ENCODE measurements around the gene VTA1. TPM values are rescaled to one million over a fixed set of nuclear protein-coding genes. Genes with fewer than 3 reads are reported as not detected.

VTA1 gene
- total RNA-seq, 1 experiment from 2014 or later = 67.8 TPM

DNA sequence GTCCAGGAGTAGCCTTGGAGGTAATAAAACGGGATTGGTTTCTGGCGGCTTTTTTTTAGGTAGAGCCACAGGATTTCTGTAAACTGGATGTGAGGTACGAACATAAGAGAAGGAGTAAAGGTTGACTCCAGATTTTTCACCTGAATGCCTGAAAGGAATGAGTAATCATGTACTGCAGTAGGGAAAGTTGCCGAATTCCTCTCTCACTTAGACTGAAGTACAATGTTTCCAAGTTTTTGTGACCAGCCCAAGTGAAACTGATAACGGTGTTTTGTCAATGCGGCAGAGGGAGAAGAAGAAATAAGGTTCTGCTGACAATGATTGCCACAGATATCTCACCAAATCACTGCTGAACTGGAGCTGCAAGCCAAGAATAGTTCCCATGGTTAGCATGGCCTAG is 75.0 kb downstream of the VTA1 start:
- no peak for DNase-seq (ENCODE audit: low read depth, low spot score)
- Histone ChIP-seq H3K9me3 (ENCODE audit: control insufficient read depth in 1 of 2, insufficient read depth in 1 of 2, low read depth in 1 of 2, low read length in 2 of 2) (no peaks in the 10 kb centered on the region), H4K20me1 (ENCODE audit: insufficient read depth) (no peaks in the 10 kb centered on the region), H3K4me3 (replicated peaks in 1 of 2; ENCODE audit: low read depth in 1 of 2, low read length in 2 of 2) (no peak overlapping the region), H2AFZ (ENCODE audit: low read depth, low read length, poor library complexity, severe bottlenecking) (no peak overlapping the region), H3K27ac (ENCODE audit: low read depth, low read length) (no peak overlapping the region), H3K4me1 (ENCODE audit: control insufficient read depth in 1 of 2, insufficient read depth in 2 of 2, low read length in 2 of 2) (no peaks in the 10 kb centered on the region), H3K27me3 (ENCODE audit: insufficient read depth, low read length) (no peaks in the 10 kb centered on the region), H3K9ac (ENCODE audit: low read length) (no peak overlapping the region), H3K36me3 (ENCODE audit: control insufficient read depth in 1 of 2, insufficient read depth in 2 of 2, low read length in 2 of 2) (peaks cover 0 to 3% of the 10 kb centered on the region in 2 experiments; a peak in 1 of 4 replicates), H3K9me2 (ENCODE audit: insufficient read depth) (no peaks in the 10 kb centered on the region), H3K79me2 (ENCODE audit: insufficient read depth, low read length) (no peaks in the 10 kb centered on the region), H3K4me2 (ENCODE audit: low read length) (no peak overlapping the region)
- ChIA-PET RAD21 (ENCODE audit: low non-redundant PET in 1 of 2, low total read pairs in 2 of 2, uncharacterized antibody in 2 of 2, unreplicated experiment in 2 of 2) (no interaction called here), CTCF (interaction anchor here (1.4 kb wide), 1 partner anchor 14 kb away, joined by 4 read pairs; no protein-coding TSS in a partner anchor), POLR2A (no interaction called here)
- intact Hi-C loops (cut with micrococcal nuclease) = no loop called here
- no peak for ATAC-seq
- BruUV-seq (replicated peaks) = no TSS peak
- no peak for TF ChIP-seq SP1 (IDR thresholded peaks at IDR 0.05; ENCODE audit: low read depth)
- TF ChIP-seq POLR2A (IDR thresholded peaks at IDR 0.05; ENCODE audit: borderline replicate concordance, extremely low read depth, insufficient read depth, insufficient read length) = no peak
- TF ChIP-seq ZNF274 (IDR thresholded peaks at IDR 0.05; ENCODE audit: low read depth, low read length) = no peak
- TF ChIP-seq, protein P1, sequence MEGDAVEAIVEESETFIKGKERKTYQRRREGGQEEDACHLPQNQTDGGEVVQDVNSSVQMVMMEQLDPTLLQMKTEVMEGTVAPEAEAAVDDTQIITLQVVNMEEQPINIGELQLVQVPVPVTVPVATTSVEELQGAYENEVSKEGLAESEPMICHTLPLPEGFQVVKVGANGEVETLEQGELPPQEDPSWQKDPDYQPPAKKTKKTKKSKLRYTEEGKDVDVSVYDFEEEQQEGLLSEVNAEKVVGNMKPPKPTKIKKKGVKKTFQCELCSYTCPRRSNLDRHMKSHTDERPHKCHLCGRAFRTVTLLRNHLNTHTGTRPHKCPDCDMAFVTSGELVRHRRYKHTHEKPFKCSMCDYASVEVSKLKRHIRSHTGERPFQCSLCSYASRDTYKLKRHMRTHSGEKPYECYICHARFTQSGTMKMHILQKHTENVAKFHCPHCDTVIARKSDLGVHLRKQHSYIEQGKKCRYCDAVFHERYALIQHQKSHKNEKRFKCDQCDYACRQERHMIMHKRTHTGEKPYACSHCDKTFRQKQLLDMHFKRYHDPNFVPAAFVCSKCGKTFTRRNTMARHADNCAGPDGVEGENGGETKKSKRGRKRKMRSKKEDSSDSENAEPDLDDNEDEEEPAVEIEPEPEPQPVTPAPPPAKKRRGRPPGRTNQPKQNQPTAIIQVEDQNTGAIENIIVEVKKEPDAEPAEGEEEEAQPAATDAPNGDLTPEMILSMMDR (IDR thresholded peaks at IDR 0.05 in 2 of 3, conservative IDR thresholded peaks at IDR 0.05 in 1 of 3; ENCODE audit: borderline replicate concordance in 1 of 3, insufficient read depth in 1 of 3, low read depth in 2 of 3, low read length in 2 of 3) = no peak
- TF ChIP-seq ELF1 (IDR thresholded peaks at IDR 0.05; ENCODE audit: borderline replicate concordance, low read depth) = no peak
- TF ChIP-seq CBX3 (IDR thresholded peaks at IDR 0.05; ENCODE audit: low read depth) = no peak
- no peak for TF ChIP-seq CEBPB (IDR thresholded peaks at IDR 0.05; ENCODE audit: low read depth)
- no peak for TF ChIP-seq SIN3A (IDR thresholded peaks at IDR 0.05; ENCODE audit: low read depth)
- no peak for TF ChIP-seq EZH2 (IDR thresholded peaks at IDR 0.05)
- TF ChIP-seq, protein P2, sequence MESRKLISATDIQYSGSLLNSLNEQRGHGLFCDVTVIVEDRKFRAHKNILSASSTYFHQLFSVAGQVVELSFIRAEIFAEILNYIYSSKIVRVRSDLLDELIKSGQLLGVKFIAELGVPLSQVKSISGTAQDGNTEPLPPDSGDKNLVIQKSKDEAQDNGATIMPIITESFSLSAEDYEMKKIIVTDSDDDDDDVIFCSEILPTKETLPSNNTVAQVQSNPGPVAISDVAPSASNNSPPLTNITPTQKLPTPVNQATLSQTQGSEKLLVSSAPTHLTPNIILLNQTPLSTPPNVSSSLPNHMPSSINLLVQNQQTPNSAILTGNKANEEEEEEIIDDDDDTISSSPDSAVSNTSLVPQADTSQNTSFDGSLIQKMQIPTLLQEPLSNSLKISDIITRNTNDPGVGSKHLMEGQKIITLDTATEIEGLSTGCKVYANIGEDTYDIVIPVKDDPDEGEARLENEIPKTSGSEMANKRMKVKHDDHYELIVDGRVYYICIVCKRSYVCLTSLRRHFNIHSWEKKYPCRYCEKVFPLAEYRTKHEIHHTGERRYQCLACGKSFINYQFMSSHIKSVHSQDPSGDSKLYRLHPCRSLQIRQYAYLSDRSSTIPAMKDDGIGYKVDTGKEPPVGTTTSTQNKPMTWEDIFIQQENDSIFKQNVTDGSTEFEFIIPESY (IDR thresholded peaks at IDR 0.05; ENCODE audit: extremely low read depth, insufficient replicate concordance, low read length) = no peak
- TF ChIP-seq TCF7L2 (IDR thresholded peaks at IDR 0.05; ENCODE audit: borderline replicate concordance, extremely low read depth, insufficient read depth, insufficient read length) = no peak
- TF ChIP-seq EZH2phosphoT487 (IDR thresholded peaks at IDR 0.05; ENCODE audit: borderline replicate concordance) = no peak
- TF ChIP-seq, protein P3, sequence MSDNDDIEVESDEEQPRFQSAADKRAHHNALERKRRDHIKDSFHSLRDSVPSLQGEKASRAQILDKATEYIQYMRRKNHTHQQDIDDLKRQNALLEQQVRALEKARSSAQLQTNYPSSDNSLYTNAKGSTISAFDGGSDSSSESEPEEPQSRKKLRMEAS (IDR thresholded peaks at IDR 0.05) = no peak
- TF ChIP-seq RAD21 (IDR thresholded peaks at IDR 0.05; ENCODE audit: low read depth) = no peak
- TF ChIP-seq, protein P4, sequence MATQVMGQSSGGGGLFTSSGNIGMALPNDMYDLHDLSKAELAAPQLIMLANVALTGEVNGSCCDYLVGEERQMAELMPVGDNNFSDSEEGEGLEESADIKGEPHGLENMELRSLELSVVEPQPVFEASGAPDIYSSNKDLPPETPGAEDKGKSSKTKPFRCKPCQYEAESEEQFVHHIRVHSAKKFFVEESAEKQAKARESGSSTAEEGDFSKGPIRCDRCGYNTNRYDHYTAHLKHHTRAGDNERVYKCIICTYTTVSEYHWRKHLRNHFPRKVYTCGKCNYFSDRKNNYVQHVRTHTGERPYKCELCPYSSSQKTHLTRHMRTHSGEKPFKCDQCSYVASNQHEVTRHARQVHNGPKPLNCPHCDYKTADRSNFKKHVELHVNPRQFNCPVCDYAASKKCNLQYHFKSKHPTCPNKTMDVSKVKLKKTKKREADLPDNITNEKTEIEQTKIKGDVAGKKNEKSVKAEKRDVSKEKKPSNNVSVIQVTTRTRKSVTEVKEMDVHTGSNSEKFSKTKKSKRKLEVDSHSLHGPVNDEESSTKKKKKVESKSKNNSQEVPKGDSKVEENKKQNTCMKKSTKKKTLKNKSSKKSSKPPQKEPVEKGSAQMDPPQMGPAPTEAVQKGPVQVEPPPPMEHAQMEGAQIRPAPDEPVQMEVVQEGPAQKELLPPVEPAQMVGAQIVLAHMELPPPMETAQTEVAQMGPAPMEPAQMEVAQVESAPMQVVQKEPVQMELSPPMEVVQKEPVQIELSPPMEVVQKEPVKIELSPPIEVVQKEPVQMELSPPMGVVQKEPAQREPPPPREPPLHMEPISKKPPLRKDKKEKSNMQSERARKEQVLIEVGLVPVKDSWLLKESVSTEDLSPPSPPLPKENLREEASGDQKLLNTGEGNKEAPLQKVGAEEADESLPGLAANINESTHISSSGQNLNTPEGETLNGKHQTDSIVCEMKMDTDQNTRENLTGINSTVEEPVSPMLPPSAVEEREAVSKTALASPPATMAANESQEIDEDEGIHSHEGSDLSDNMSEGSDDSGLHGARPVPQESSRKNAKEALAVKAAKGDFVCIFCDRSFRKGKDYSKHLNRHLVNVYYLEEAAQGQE (IDR thresholded peaks at IDR 0.05; ENCODE audit: low read depth) = no peak
- no peak for TF ChIP-seq SRF (IDR thresholded peaks at IDR 0.05; ENCODE audit: low read depth)

All from HCT116 (cell line).